ENCODE data around the gene UBTF.

UBTF gene

GRCh38 chr17:44190481-44190880 lies 29.0 kb downstream of the UBTF start:
- Histone ChIP-seq H3K4me1 (ENCODE audit: control insufficient read depth, low read length) (peaks cover 15% of the 10 kb centered on the region), H3K36me3 (ENCODE audit: control insufficient read depth, low read length) (peaks cover 50% of the 10 kb centered on the region), H3K9me2 (replicated peaks; ENCODE audit: control insufficient read depth, low read length) (no peaks in the 10 kb centered on the region), H4K20me1 (ENCODE audit: control insufficient read depth, insufficient read depth, low read depth, low read length) (0 out of 2 replicates have a peak, but pooled peaks cover 3% of the 10 kb centered on the region), H3K4me3 (ENCODE audit: low read length) (no peak overlapping the region), H3K79me2 (ENCODE audit: control insufficient read depth, low read length) (peaks cover 26% of the 10 kb centered on the region), H3K4me2 (ENCODE audit: low read length) (no peak overlapping the region), H3K27me3 (ENCODE audit: control insufficient read depth, low read length) (no peaks in the 10 kb centered on the region), H3F3A (ENCODE audit: control insufficient read depth, insufficient read depth) (peaks cover 4% of the 10 kb centered on the region; the same call in 1 of the 2 replicates), H3K27ac (ENCODE audit: low read depth, low read length) (no peak overlapping the region), H3K9me3 (ENCODE audit: control insufficient read depth, insufficient read depth, low read length) (no peaks in the 10 kb centered on the region)
- TF ChIP-seq EZH2phosphoT487 (IDR thresholded peaks at IDR 0.05; ENCODE audit: borderline replicate concordance, low read length), result no peak
- TF ChIP-seq CTCF (IDR thresholded peaks at IDR 0.05; ENCODE audit: low read depth, low read length, poor library complexity, severe bottlenecking), result no peak

GRCh38 chr17:44188576-44189403 lies 30.7 kb downstream of the UBTF start:
- H3K4me3 ChIP-seq (ENCODE audit: low read length), result peak overlapping the region; percentile 96; the same call in 1 of the 2 replicates
- H4K20me1 ChIP-seq (ENCODE audit: control insufficient read depth, insufficient read depth, low read depth, low read length), result 0 out of 2 replicates have a peak, but pooled peaks cover 5% of the 10 kb centered on the region
- no peak overlapping the region for H3K27ac ChIP-seq (ENCODE audit: low read depth, low read length)
- no peaks in the 10 kb centered on the region for H3K9me3 ChIP-seq (ENCODE audit: control insufficient read depth, insufficient read depth, low read length)
- peaks cover 7% of the 10 kb centered on the region for H3F3A ChIP-seq (ENCODE audit: control insufficient read depth, insufficient read depth)
- peak overlapping the region; percentile 68 for H3K4me2 ChIP-seq (ENCODE audit: low read length)
- no peaks in the 10 kb centered on the region for H3K27me3 ChIP-seq (ENCODE audit: control insufficient read depth, low read length)
- H3K9me2 ChIP-seq (replicated peaks; ENCODE audit: control insufficient read depth, low read length), result no peaks in the 10 kb centered on the region
- H3K79me2 ChIP-seq (ENCODE audit: control insufficient read depth, low read length), result peaks cover 43% of the 10 kb centered on the region
- peaks cover 41% of the 10 kb centered on the region for H3K36me3 ChIP-seq (ENCODE audit: control insufficient read depth, low read length)
- TF ChIP-seq CTCF (IDR thresholded peaks at IDR 0.05; ENCODE audit: low read depth, low read length, poor library complexity, severe bottlenecking), result no peak
- TF ChIP-seq EZH2phosphoT487 (IDR thresholded peaks at IDR 0.05; ENCODE audit: borderline replicate concordance, low read length), result no peak
- peaks cover 28% of the 10 kb centered on the region for H3K4me1 ChIP-seq (ENCODE audit: control insufficient read depth, low read length)

- H3K4me3 ChIP-seq (ENCODE audit: low read length), result peak overlapping the region; percentile 96
- H3K36me3 ChIP-seq (ENCODE audit: control insufficient read depth, low read length), result peaks cover 31% of the 10 kb centered on the region
- TF ChIP-seq EZH2phosphoT487 (IDR thresholded peaks at IDR 0.05; ENCODE audit: borderline replicate concordance, low read length) (no peak), CTCF (IDR thresholded peaks at IDR 0.05; ENCODE audit: low read depth, low read length, poor library complexity, severe bottlenecking) (no peak)
These were observed 32.2 kb downstream of the UBTF start for GRCh38 chr17:44187131-44187899.

More at GRCh38 chr17:44187131-44187899, 32.2 kb downstream of the UBTF start:
- H3K4me2 ChIP-seq (ENCODE audit: low read length), result peak overlapping the region; percentile 68
- peaks cover 28% of the 10 kb centered on the region for H3K4me1 ChIP-seq (ENCODE audit: control insufficient read depth, low read length)
- H3K9me3 ChIP-seq (ENCODE audit: control insufficient read depth, insufficient read depth, low read length), result no peaks in the 10 kb centered on the region
- peak overlapping the region; percentile 74 for H3K27ac ChIP-seq (ENCODE audit: low read depth, low read length)
- peaks cover 58% of the 10 kb centered on the region for H3K79me2 ChIP-seq (ENCODE audit: control insufficient read depth, low read length)
- no peaks in the 10 kb centered on the region for H3K27me3 ChIP-seq (ENCODE audit: control insufficient read depth, low read length)
- peaks cover 4% of the 10 kb centered on the region for H3F3A ChIP-seq (ENCODE audit: control insufficient read depth, insufficient read depth)
- H4K20me1 ChIP-seq (ENCODE audit: control insufficient read depth, insufficient read depth, low read depth, low read length), result 0 out of 2 replicates have a peak, but pooled peaks cover 5% of the 10 kb centered on the region
- H3K9me2 ChIP-seq (replicated peaks; ENCODE audit: control insufficient read depth, low read length), result no peaks in the 10 kb centered on the region
